ENCODE measurements around the gene PRDM2.

- TF ChIP-seq CTCF (IDR thresholded peaks at IDR 0.05; ENCODE audit: insufficient read depth, low read length, poor library complexity, severe bottlenecking) (no peak), EZH2phosphoT487 (conservative IDR thresholded peaks at IDR 0.05; ENCODE audit: low read length) (no peak)
Measured at GRCh38 chr1:13869172-13869797, 169.3 kb downstream of the PRDM2 start.

Data from SU-DHL-6 (cell line).